ENCODE data around the gene ZSWIM6. TPM values are rescaled to one million over a fixed set of nuclear protein-coding genes. Genes with fewer than 3 reads are reported as not detected.

ZSWIM6 gene
- total and polyA plus RNA-seq, 2 of the 4 experiments (the other 2 are of a cell fraction): 10.8 to 14.1 TPM

DNA sequence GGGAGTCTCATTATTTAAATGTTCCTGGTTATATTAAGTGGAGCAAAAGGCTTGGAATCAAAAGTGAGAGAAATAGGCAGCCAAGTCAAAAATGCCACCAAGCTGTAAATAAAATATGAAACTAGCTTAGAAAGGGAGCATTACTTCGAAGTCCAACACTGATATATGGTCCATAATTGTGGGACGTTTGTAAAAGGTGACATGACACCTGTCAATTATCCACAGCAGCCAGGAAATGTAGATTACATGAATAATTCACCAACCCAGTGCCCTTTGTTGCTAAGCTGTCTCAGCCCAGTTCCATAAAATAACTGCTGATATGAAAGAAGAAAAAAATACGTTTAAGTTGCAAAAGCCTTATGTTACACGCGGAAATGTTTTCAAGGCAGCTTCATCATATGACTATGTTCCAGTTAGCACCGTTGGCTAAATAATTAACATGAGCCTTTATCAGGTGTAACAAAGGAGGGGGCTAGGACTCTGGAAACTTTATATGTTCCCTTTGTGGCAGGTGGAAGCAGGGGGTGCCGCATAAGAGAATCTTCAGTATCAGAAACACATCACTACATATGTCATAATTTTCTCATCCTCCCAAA, 39.9 kb upstream of the ZSWIM6 start:
- ATAC-seq (ENCODE audit: low read depth) (no peak), DNase-seq (no peak)
- Histone ChIP-seq H3K36me3 (ENCODE audit: control insufficient read depth, insufficient read depth, low read length) (no peaks in the 10 kb centered on the region), H2AFZ (replicated peaks; ENCODE audit: low read length, poor library complexity) (no peak overlapping the region), H2BK120ac (ENCODE audit: low read depth, low read length) (no peak overlapping the region), H3K23ac (ENCODE audit: low read depth, low read length) (no peak overlapping the region), H3K27me3 (ENCODE audit: control insufficient read depth, insufficient read depth, low read length) (no peaks in the 10 kb centered on the region), H3K4me2 (ENCODE audit: low read depth, low read length) (no peak overlapping the region), H2BK5ac (ENCODE audit: low read depth, low read length, poor library complexity, severe bottlenecking) (no peak overlapping the region), H2BK20ac (ENCODE audit: low read depth, low read length) (no peak overlapping the region), H2AK5ac (ENCODE audit: low read depth, low read length) (no peak overlapping the region), H3K4ac (ENCODE audit: low read depth, low read length) (no peak overlapping the region), H4K5ac (ENCODE audit: low read depth, low read length) (no peak overlapping the region), H3K9ac (ENCODE audit: low read depth, low read length) (no peak overlapping the region), H4K91ac (ENCODE audit: insufficient read depth, low read depth, low read length) (no peak overlapping the region), H3K18ac (ENCODE audit: low read depth, low read length) (no peak overlapping the region), H4K20me1 (ENCODE audit: insufficient read depth, low read length) (no peaks in the 10 kb centered on the region), H3K9me3 (ENCODE audit: control insufficient read depth, insufficient read depth, low read length) (no peaks in the 10 kb centered on the region), H3K9me1 (ENCODE audit: insufficient read depth, low read length) (peaks cover 15% of the 10 kb centered on the region), H3K4me3 (ENCODE audit: insufficient read depth, low read depth, low read length) (no peak overlapping the region), H4K8ac (ENCODE audit: low read depth in 2 of 2, low read length in 2 of 2) (no peak overlapping the region), H2BK15ac (ENCODE audit: low read depth, low read length) (no peak overlapping the region), H3K56ac (ENCODE audit: extremely low read depth, insufficient read depth, low read length) (no peak overlapping the region), H2AK9ac (replicated peaks; ENCODE audit: low read depth, low read length, poor library complexity) (no peak overlapping the region), H3K27ac (ENCODE audit: insufficient read depth, low read length) (no peak overlapping the region), H3K79me1 (ENCODE audit: low read depth in 1 of 2, low read length in 2 of 2) (peaks cover 4 to 7% of the 10 kb centered on the region in 2 experiments; a peak in 1 of 4 replicates), H3K4me1 (ENCODE audit: control insufficient read depth, insufficient read depth, low read length) (peaks cover 15% of the 10 kb centered on the region), H3K14ac (replicated peaks; ENCODE audit: low read depth, low read length) (no peak overlapping the region)
- intact Hi-C loops (cut with micrococcal nuclease) (no loop called here), in situ Hi-C loops (cut with MboI; ENCODE audit: low sequenced_read_pairs) (no loop called here), dilution Hi-C loops (cut with HindIII; ENCODE audit: low sequenced_read_pairs, unreplicated experiment) (no loop called here)
- POLR2A ChIA-PET (ENCODE audit: unreplicated experiment): no interaction called here
- TF ChIP-seq RAD21 (IDR thresholded peaks at IDR 0.05; ENCODE audit: low read length) (no peak), POLR2A (IDR thresholded peaks at IDR 0.05; ENCODE audit: low read depth, low read length) (no peak), FOS (IDR thresholded peaks at IDR 0.05; ENCODE audit: low read depth, low read length) (no peak), NFE2L2 (IDR thresholded peaks at IDR 0.05; ENCODE audit: low read depth, low read length) (no peak), CHD1 (IDR thresholded peaks at IDR 0.05; ENCODE audit: low read depth, low read length) (no peak), MAFK (IDR thresholded peaks at IDR 0.05; ENCODE audit: low read depth, low read length) (no peak), MAZ (IDR thresholded peaks at IDR 0.05; ENCODE audit: borderline replicate concordance, low read depth, low read length) (no peak), CEBPB (IDR thresholded peaks at IDR 0.05; ENCODE audit: low read depth, low read length) (no peak), MXI1 (IDR thresholded peaks at IDR 0.05; ENCODE audit: borderline replicate concordance, low read depth, low read length) (no peak), BHLHE40 (IDR thresholded peaks at IDR 0.05; ENCODE audit: low read depth, low read length) (no peak), RFX5 (IDR thresholded peaks at IDR 0.05; ENCODE audit: low read depth, low read length) (no peak), RCOR1 (IDR thresholded peaks at IDR 0.05; ENCODE audit: insufficient replicate concordance, low read length) (no peak), SMC3 (IDR thresholded peaks at IDR 0.05; ENCODE audit: low read depth, low read length) (no peak)
- TF ChIP-seq, protein P1, sequence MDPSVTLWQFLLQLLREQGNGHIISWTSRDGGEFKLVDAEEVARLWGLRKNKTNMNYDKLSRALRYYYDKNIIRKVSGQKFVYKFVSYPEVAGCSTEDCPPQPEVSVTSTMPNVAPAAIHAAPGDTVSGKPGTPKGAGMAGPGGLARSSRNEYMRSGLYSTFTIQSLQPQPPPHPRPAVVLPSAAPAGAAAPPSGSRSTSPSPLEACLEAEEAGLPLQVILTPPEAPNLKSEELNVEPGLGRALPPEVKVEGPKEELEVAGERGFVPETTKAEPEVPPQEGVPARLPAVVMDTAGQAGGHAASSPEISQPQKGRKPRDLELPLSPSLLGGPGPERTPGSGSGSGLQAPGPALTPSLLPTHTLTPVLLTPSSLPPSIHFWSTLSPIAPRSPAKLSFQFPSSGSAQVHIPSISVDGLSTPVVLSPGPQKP (IDR thresholded peaks at IDR 0.05; ENCODE audit: borderline replicate concordance, low read depth, low read length): no peak
- TF ChIP-seq, protein P2, sequence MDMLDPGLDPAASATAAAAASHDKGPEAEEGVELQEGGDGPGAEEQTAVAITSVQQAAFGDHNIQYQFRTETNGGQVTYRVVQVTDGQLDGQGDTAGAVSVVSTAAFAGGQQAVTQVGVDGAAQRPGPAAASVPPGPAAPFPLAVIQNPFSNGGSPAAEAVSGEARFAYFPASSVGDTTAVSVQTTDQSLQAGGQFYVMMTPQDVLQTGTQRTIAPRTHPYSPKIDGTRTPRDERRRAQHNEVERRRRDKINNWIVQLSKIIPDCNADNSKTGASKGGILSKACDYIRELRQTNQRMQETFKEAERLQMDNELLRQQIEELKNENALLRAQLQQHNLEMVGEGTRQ (IDR thresholded peaks at IDR 0.05; ENCODE audit: low read depth, low read length): no peak
- TF ChIP-seq, protein P3, sequence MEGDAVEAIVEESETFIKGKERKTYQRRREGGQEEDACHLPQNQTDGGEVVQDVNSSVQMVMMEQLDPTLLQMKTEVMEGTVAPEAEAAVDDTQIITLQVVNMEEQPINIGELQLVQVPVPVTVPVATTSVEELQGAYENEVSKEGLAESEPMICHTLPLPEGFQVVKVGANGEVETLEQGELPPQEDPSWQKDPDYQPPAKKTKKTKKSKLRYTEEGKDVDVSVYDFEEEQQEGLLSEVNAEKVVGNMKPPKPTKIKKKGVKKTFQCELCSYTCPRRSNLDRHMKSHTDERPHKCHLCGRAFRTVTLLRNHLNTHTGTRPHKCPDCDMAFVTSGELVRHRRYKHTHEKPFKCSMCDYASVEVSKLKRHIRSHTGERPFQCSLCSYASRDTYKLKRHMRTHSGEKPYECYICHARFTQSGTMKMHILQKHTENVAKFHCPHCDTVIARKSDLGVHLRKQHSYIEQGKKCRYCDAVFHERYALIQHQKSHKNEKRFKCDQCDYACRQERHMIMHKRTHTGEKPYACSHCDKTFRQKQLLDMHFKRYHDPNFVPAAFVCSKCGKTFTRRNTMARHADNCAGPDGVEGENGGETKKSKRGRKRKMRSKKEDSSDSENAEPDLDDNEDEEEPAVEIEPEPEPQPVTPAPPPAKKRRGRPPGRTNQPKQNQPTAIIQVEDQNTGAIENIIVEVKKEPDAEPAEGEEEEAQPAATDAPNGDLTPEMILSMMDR (conservative IDR thresholded peaks at IDR 0.05; ENCODE audit: low read depth, low read length): no peak
- WGBS, 2 experiments (ENCODE audit: extremely low coverage in 2 of 2, insufficient read length in 1 of 2): no CpG with 5 or more reads among the region's 7 CpGs
- no TSS peak for BruUV-seq (replicated peaks)
- CTCF ChIA-PET: no interaction called here
